ENCODE data around the gene MPP1. TPM values are rescaled to one million over a fixed set of nuclear protein-coding genes. Genes with fewer than 3 reads are reported as not detected.

MPP1 gene
- total and polyA plus RNA-seq, 2 of the 8 experiments (the other 6 are each of a cell fraction or from before 2014, with no cell fraction given) = 7.6 to 13.4 TPM

DNA sequence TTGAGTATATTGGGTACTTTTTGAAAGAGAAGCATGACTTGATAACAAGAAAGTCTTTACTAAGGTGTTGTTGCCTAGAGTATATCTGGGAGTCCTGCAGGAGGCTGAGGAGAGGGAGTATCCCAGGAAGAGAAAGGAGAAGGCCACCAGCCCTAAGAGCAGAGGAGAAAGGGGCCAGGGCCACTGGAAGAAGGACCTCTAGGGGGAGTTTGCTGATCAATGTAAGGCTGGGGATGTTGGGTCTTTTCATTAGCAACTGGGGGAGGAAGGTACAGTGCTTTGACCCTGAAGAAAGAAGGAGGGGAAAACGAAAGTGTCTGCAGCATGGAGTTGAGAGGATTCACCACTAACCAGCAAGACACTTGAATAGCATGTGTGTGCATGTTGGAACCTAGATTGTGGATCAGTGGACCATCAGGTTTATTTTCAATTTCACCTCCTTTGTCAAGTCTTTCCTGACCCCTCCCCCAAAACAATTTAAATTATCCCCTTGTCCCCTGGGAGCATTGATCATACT, 24.7 kb upstream of the MPP1 start:
- H3K79me1 ChIP-seq (ENCODE audit: low read depth, low read length) = no peaks in the 10 kb centered on the region
- TF ChIP-seq ASH2L (IDR thresholded peaks at IDR 0.05; ENCODE audit: low read length) (no peak), USF2 (IDR thresholded peaks at IDR 0.05; ENCODE audit: low read length) (no peak), JUND (IDR thresholded peaks at IDR 0.05; ENCODE audit: low read length) (no peak), CTBP2 (IDR thresholded peaks at IDR 0.05; ENCODE audit: borderline replicate concordance, insufficient read depth, insufficient read length, low read length) (no peak), SP1 (IDR thresholded peaks at IDR 0.05; ENCODE audit: low read depth, low read length) (no peak), KDM5A (IDR thresholded peaks at IDR 0.05; ENCODE audit: low read length) (no peak), RXRA (IDR thresholded peaks at IDR 0.05; ENCODE audit: insufficient read depth, low read depth, low read length) (no peak), EZH2 (IDR thresholded peaks at IDR 0.05; ENCODE audit: low read depth, low read length, severe bottlenecking) (no peak), TCF12 (IDR thresholded peaks at IDR 0.05; ENCODE audit: low read depth, low read length) (no peak), RAD21 (IDR thresholded peaks at IDR 0.05 in 1 of 2, conservative IDR thresholded peaks at IDR 0.05 in 1 of 2; ENCODE audit: low read depth in 2 of 2, low read length in 2 of 2) (peak in 1 of 2 experiments; percentile 3; a peak in 1 of 4 replicates), KDM4A (IDR thresholded peaks at IDR 0.05; ENCODE audit: low read depth, low read length, severe bottlenecking) (no peak)

More for the DNA sequence above, 24.7 kb upstream of the MPP1 start:
- Histone ChIP-seq H4K5ac (ENCODE audit: insufficient read length, low read depth, low read length) (no peak overlapping the region), H2AK5ac (ENCODE audit: low read depth, low read length) (no peak overlapping the region), H2BK20ac (ENCODE audit: low read length) (no peak overlapping the region), H3K18ac (ENCODE audit: extremely low read depth, low read length) (no peak overlapping the region), H2BK120ac (replicated peaks; ENCODE audit: low read depth, low read length) (no peak overlapping the region), H2BK15ac (ENCODE audit: low read length) (no peak overlapping the region), H3K4me1 (replicated peaks in 1 of 4; ENCODE audit: control insufficient read depth in 3 of 4, insufficient read depth in 4 of 4, low read length in 3 of 4) (no peaks in the 10 kb centered on the region), H3K27ac (ENCODE audit: low read depth, low read length) (no peak overlapping the region), H4K8ac (ENCODE audit: extremely low read depth, insufficient read depth, low read length) (no peak overlapping the region), H3K23ac (ENCODE audit: insufficient read length) (no peak overlapping the region), H4K91ac (replicated peaks; ENCODE audit: insufficient read length, low read length) (no peak overlapping the region), H3K36me3 (ENCODE audit: control insufficient read depth in 2 of 4, insufficient read depth in 4 of 4, low read length in 3 of 4) (no peaks in the 10 kb centered on the region), H4K20me1 (replicated peaks in 1 of 2; ENCODE audit: control insufficient read depth in 1 of 2, insufficient read depth in 2 of 2, low read length in 2 of 2) (no peaks in the 10 kb centered on the region), H3K23me2 (ENCODE audit: low read depth, low read length) (no peaks in the 10 kb centered on the region), H2BK5ac (ENCODE audit: low read depth, low read length) (no peak overlapping the region), H3K56ac (replicated peaks; ENCODE audit: insufficient read length, low read depth, low read length) (no peak overlapping the region), H2BK12ac (ENCODE audit: low read depth, low read length) (no peak overlapping the region), H3K14ac (ENCODE audit: insufficient read length) (no peak overlapping the region), H2AFZ (ENCODE audit: low read length) (no peak overlapping the region; the same call in 1 of the 2 replicates), H3K4ac (replicated peaks; ENCODE audit: insufficient read length, low read depth, low read length) (no peak overlapping the region), H3K79me2 (ENCODE audit: control insufficient read depth in 1 of 2, insufficient read depth in 2 of 2, low read length in 2 of 2) (no peaks in the 10 kb centered on the region), H3K27me3 (replicated peaks in 1 of 4; ENCODE audit: control insufficient read depth in 3 of 4, extremely low read depth in 1 of 4, insufficient read depth in 3 of 4, low read length in 3 of 4) (no peaks in the 10 kb centered on the region), H3K9me3 (ENCODE audit: insufficient read depth in 2 of 2, low read depth in 1 of 2, low read length in 1 of 2) (no peaks in the 10 kb centered on the region), H3K4me3 (ENCODE audit: extremely low read depth in 1 of 4, insufficient read depth in 2 of 4, low read depth in 3 of 4, low read length in 4 of 4) (no peak overlapping the region), H3K4me2 (ENCODE audit: insufficient read depth in 1 of 2, low read depth in 2 of 2, low read length in 2 of 2) (no peak overlapping the region), H3K9ac (replicated peaks in 1 of 4; ENCODE audit: extremely low read depth in 1 of 4, low read depth in 3 of 4, low read length in 3 of 4) (no peak overlapping the region)
- DNase-seq (ENCODE audit: low read depth in 1 of 2, low spot score in 2 of 2) = no peak
- ChIA-PET CTCF (ENCODE audit: partially characterized antibody) (no interaction called here), POLR2A (ENCODE audit: partially characterized antibody) (interaction anchor here (1.1 kb wide), 1 partner anchor 52 kb away, joined by 3 read pairs; no protein-coding TSS in a partner anchor)
- 100% methylated on average over 1 of the region's 1 CpG; no CpG with 5 or more reads in 1 of the 2 experiments for WGBS, 2 experiments (ENCODE audit: extremely low coverage in 1 of 2, insufficient coverage in 1 of 2, insufficient read length in 1 of 2, insufficient replicate concordance in 2 of 2, low coverage in 1 of 2, low lambda C conversion rate in 2 of 2, missing lambda C conversion rate in 1 of 2)
- no peak for FAIRE-seq

Data from H1 (cell line).